Activated CD4-positive, alpha-beta T cell treated with anti-CD3 and anti-CD28 coated beads, Interleukin-2, Interleukin-4, amounts not matched to agents 100 ng/mL and 50 ng/mL, durations not matched to agents 16 hours and 8 hours (primary cell): ENCODE results near the gene LPIN1.
A peak's percentile ranks its signal among the peaks of the same experiment; 100 is the strongest.

Experiments
- DNase-seq: peaks from one replicate; pipeline ENCODE4 v3.0.0-alpha.2; 2020; ENCODE audit warnings: low spot score

Gene LPIN1

GRCh38 chr2:11784747-11785610 lies 38.5 kb downstream of the LPIN1 start:
- DNase-seq: peak; percentile 31

- no peak for DNase-seq
These were observed 39.1 kb downstream of the LPIN1 start for GRCh38 chr2:11785611-11785940.

- DNase-seq: no peak
These were observed 39.8 kb downstream of the LPIN1 start for GRCh38 chr2:11786191-11786590.

- DNase-seq: no peak
These were observed 40.2 kb downstream of the LPIN1 start for GRCh38 chr2:11786592-11786991.

- DNase-seq: no peak
These were observed 41.6 kb downstream of the LPIN1 start for GRCh38 chr2:11787991-11788390.

GRCh38 chr2:11788461-11789124 lies 42.2 kb downstream of the LPIN1 start:
- no peak for DNase-seq

GRCh38 chr2:11789243-11789642 lies 42.8 kb downstream of the LPIN1 start:
- DNase-seq: no peak

- DNase-seq: peak; percentile 7
These were observed 43.8 kb downstream of the LPIN1 start for GRCh38 chr2:11790228-11790627.

- no peak for DNase-seq
These were observed 49.2 kb downstream of the LPIN1 start for GRCh38 chr2:11795590-11795989.

GRCh38 chr2:11796190-11797171 lies 50.0 kb downstream of the LPIN1 start:
- no peak for DNase-seq

- DNase-seq: no peak
These were observed 51.4 kb downstream of the LPIN1 start for GRCh38 chr2:11797846-11798245.

GRCh38 chr2:11798701-11799435 lies 52.4 kb downstream of the LPIN1 start:
- no peak for DNase-seq

- no peak for DNase-seq
These were observed 53.4 kb downstream of the LPIN1 start for GRCh38 chr2:11799826-11800225.

- no peak for DNase-seq
These were observed 56.4 kb downstream of the LPIN1 start for GRCh38 chr2:11802782-11803191.

GRCh38 chr2:11805024-11805423 lies 58.6 kb downstream of the LPIN1 start:
- DNase-seq: no peak

- DNase-seq: no peak
These were observed 59.5 kb downstream of the LPIN1 start for GRCh38 chr2:11805920-11806319.

GRCh38 chr2:11807156-11808015 lies 61.0 kb downstream of the LPIN1 start:
- DNase-seq: no peak

GRCh38 chr2:11808016-11808400 lies 61.6 kb downstream of the LPIN1 start:
- DNase-seq: no peak

- DNase-seq: no peak
These were observed 63.3 kb downstream of the LPIN1 start for GRCh38 chr2:11809586-11810236.
